HG03520 (cell line): ENCODE results near the gene ACTRT2.

Source experiments
- ATAC-seq: cut with Tn5 transposase; IDR thresholded peaks from one replicate; pipeline ENCODE4 v1.9.1; 2021; ENCODE audit warnings: mild to moderate bottlenecking, moderate library complexity; ENCODE audit not compliant: unreplicated experiment

Gene ACTRT2

GRCh38 chr1:2983319-2983705 lies 38.0 kb upstream of the ACTRT2 start:
- no peak for ATAC-seq

DNA sequence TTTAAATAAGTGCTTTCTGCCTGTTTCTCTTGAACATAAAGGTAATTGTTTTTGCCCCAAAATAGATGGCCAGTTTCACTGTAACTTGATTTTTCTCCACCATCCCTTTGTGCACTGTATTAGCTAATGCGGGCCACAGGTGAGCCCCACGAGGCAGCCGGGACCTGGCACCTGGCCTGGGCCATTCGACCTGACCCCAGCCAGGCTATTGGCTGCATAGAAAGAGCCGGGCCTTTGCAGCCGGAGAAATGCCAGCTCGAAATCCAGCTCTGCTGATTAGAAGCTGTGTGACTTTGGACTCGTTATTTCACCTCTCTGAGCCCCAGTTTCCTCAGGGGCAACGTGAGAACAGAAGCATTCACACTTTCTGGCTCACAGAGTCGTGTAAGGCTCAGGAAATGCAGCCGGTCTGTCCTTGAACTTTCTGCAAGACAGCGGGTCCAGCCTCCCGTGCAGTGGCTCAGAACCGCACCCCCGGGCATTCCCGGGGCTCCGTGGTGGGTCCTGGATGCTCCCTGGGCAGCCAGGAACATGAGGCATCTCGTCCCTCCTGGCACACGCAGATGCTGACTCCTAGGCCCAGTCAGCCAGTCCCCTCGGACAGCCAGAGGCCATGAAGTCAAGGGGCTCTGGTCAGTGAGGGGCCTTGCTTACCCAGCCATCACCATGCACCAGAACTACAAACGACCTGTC lies 37.4 kb upstream of the ACTRT2 start:
- ATAC-seq = no peak

DNA sequence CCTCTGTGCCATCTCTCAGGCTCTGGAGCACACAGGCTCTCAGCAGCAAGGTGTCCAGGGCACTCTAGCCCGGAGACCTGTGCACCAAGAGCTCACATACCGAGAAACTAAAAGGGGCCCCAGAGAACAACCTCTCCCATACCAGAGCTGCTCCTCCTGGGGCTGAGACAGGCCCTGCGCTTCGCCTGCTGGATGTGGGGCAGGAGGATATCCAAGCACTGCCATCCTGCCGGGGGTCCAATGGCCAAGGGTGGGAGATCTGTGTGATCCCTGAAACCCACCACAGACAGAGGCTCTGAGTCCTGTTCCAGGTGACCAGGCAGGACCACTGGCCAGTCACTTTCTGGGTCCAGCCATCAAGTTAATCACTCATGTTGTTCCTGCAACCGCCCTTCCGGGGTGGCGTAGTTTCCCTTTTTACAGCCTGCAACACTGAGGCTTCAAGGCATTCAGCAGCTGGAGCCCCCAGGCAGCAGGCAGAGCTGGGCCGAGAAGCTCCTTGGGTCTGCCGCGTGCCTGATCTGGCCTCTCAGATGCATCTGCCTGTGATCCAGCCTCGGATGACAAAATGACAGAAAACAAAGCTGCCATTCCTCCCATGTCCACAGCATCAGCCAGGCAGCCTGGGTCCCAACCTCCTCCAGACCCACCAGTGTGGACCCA lies 36.7 kb upstream of the ACTRT2 start:
- no peak for ATAC-seq

DNA sequence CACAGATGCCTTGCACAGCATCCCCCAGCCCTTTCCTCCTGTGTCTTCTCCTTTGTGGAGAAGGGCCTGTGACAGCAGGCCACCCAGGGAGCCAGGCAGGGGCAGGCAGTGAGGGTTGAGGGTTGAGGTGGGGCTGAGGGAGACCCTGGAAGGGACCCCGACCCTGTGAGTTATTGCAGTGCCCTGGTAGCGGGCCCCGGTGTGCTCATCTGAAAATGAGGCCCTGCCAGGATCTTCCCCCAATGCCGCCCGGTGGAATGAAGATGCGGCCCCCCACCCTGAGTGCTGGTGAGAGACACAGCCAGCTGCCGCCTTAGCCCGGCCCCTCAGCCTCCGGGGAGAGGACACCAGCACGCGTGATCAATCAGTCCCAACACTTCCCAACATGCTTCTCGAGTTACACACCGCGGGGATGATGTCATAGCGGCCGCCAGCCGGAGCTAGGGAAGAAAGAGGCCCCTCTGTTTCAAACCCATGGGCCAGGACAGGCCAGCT lies 36.2 kb upstream of the ACTRT2 start:
- ATAC-seq = no peak

GRCh38 chr1:2985694-2986548 lies 35.3 kb upstream of the ACTRT2 start:
- no peak for ATAC-seq

GRCh38 chr1:2986549-2987305 lies 34.5 kb upstream of the ACTRT2 start:
- ATAC-seq = no peak

GRCh38 chr1:2987773-2988172 lies 33.5 kb upstream of the ACTRT2 start:
- ATAC-seq = no peak

DNA sequence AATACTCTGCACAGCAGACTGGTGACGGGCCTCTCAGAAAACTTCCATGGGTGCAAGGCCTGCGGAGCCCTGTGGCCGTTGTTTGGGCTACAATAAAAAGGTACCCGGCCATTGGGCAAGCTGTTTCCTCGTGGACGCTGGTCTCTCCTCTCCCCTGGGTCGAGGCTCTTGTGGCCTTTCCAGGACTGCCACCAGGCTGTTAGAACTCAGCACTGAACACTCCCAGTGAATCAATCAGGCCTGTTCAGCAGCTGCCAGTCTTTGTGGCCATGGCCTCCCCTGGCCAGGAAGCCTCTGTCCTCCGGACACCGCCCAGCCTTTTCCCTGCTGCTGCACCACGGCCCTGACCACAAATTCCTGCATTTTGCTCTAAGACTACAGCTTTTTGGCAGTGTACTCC lies 33.0 kb upstream of the ACTRT2 start:
- no peak for ATAC-seq

GRCh38 chr1:2989185-2989584 lies 32.1 kb upstream of the ACTRT2 start:
- no peak for ATAC-seq

- no peak for ATAC-seq
Measured at GRCh38 chr1:2989976-2990375, 31.3 kb upstream of the ACTRT2 start.

DNA sequence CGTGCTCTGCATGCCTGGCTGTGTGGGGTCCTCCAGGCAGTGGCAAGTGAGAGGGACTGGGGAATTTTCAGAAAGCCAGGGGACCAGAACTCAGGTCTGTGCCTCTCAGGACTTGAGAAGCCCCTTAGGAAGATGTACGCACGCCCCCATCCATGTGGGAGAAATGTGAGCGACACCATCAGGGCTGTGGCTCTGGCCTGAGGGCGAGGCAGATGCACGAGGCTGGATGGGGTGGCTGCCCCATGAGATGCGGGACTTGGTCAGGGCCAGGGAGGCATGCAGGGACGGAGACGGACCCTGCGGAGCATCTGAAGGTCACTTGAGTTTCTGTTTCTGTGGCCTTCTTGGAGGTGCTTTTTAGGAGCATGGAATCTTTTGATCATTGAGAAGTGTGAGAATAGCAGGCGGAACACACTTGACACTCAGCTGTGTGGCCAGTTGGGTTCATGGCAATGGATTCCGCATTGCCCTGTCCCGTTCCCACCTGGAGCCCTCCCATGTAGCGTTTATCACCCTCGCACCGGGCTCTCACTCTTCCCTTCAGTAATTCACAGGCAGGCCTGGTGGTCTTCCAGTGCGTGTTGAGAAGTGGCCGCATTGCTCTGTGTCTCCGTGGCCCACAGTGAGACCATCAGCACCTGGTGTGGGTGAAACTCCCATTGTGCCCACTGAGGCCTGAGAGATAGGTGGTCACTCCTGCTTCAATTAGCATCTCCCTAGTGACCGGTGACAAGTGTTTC lies 30.7 kb upstream of the ACTRT2 start:
- no peak for ATAC-seq

GRCh38 chr1:2991753-2992495 lies 29.3 kb upstream of the ACTRT2 start:
- ATAC-seq = no peak

DNA sequence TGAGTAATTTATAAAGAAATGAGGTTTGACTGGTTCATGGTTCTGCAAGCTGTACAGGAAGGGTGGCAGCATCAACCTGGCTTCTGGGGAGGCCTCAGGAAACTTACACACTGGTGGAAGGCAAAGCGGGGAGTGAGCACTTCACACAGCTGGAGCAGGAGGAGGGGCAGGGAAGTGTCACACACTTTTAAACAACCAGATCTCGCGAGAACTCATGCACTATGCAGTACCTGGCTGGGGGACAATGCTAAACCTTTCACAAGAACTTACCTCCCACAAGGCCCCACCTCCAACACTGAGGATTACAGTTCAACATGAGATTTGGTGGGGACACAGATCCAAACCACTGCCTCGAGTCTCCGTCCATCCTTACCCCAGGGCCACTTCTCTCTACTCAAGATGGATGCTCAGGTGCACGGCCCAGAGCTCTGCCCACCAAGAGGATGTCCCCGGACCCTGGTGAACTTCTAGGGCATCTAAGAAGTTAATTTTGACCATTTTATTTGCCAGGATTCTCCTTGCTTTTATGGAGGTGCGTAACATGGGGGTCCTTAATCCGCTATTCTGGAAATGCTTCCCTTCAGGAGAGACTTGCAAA lies 22.7 kb upstream of the ACTRT2 start:
- no peak for ATAC-seq

- no peak for ATAC-seq
Measured at GRCh38 chr1:2999138-2999537, 22.1 kb upstream of the ACTRT2 start.

DNA sequence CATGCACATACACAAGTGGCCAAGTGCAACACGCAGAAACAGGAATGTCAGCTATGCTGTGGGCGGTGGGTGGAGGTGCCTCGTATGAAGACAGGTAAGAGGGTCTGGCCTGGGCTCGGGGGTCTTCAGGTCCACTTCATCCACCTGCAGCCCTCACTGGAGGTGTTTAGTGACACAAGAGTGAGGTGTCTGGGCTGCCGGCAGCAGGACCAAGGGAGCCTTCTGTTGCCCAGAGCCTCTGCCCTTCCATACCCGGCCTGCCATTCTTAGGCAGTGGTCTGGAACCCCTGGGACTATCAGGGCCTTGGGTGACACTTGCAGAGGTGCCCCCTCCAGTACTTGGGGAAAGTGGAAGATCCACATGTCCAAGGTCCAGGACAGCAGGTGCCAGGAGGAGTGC lies 21.7 kb upstream of the ACTRT2 start:
- ATAC-seq = no peak

GRCh38 chr1:3000214-3000613 lies 21.1 kb upstream of the ACTRT2 start:
- ATAC-seq = no peak

GRCh38 chr1:3000671-3001470 lies 20.4 kb upstream of the ACTRT2 start:
- ATAC-seq = no peak
